AG04450 (cell line): ENCODE results near the gene NT5DC3. TPM values are rescaled to one million over a fixed set of nuclear protein-coding genes. Genes with fewer than 3 reads are reported as not detected.

ENCODE experiments used
- CTCF ChIA-PET: fragments of 300-600, 350-600 bp; formaldehyde crosslinking; extraction: SDS; loops from one replicate; lab custom pipeline; 2022; ENCODE audit warnings: antibody characterized with exemption, inconsistent platforms; lab: Charles Lee
- POLR2A ChIA-PET: fragments of 350-600 bp; formaldehyde crosslinking; extraction: SDS; loops from one replicate; lab custom pipeline; 2021; ENCODE audit warnings: antibody characterized with exemption, inconsistent platforms; lab: Yijun Ruan, JAX
- DNase-seq: peaks from one replicate; pipeline ENCODE4 v3.0.0-alpha.2; 2011; ENCODE audit warnings: low read depth, low spot score
- H3K27ac ChIP-seq: one replicate; pipeline ENCODE4 v1.5.1; 2012; ENCODE audit warnings: low read depth, low read length, control low read depth
- H3K27me3 ChIP-seq: one replicate; pipeline ENCODE4 v1.6.0; 2012; ENCODE audit warnings: low read length; ENCODE audit not compliant: control insufficient read depth, insufficient read depth
- H3K4me3 ChIP-seq: 2 replicates; pipeline ENCODE4 v1.5.1; 2011; ENCODE audit warnings: mild to moderate bottlenecking, low read depth, low read length, control low read depth
- H3K9me3 ChIP-seq: 2 replicates; pipeline ENCODE4 v1.5.1; 2012; ENCODE audit warnings: low read length; ENCODE audit not compliant: control insufficient read depth, insufficient read depth
- CTCF ChIP-seq: IDR thresholded peaks from 2 replicates; pipeline ENCODE4 v1.5.1; 2011; ENCODE audit warnings: low read depth, low read length, control low read depth, inconsistent platforms
- polyA minus RNA-seq: library from RNA; depleted of rRNA, polyadenylated mRNA; stranded (reverse); fragments of >200 nt; gene quantifications from 2 replicates; pipeline ENCODE4 v1.2.3, GENCODE V29; 2011; rRNA and poly(A)+ RNA removed
- polyA plus RNA-seq: library from polyadenylated mRNA; depleted of rRNA; stranded (reverse); fragments of >200 nt; gene quantifications from 2 replicates; pipeline ENCODE4 v1.2.3, GENCODE V29; 2011; rRNA removed

The NT5DC3 gene
- polyA plus RNA-seq (2.8 and 3.4 TPM in 2 replicates), polyA minus RNA-seq (7.0 and 9.5 TPM in 2 replicates)

GRCh38 chr12:103840876-103841689 lies at the start of gene NT5DC3:
NT5DC3 (minus strand) TSS chr12:103841234; CDS start chr12:103841156, 78 bp downstream.
- Histone ChIP-seq H3K27ac (no peak within 1 kb of the TSS), H3K4me3 (peak within 1 kb of the TSS; percentile 73), H3K27me3 (no peaks in the 10 kb centered on the region), H3K9me3 (peaks cover 3% of the 10 kb centered on the region; the same call in 1 of the 2 replicates)
- ChIA-PET POLR2A (interaction anchor here (0.9 to 2.1 kb wide), 8 partner anchors 11 to 88 kb away, joined by 3 to 9 read pairs (median 4); no protein-coding TSS in a partner anchor), CTCF (interaction anchor here (1.1 to 1.6 kb wide), 2 partner anchors 28 to 29 kb away, joined by 3 to 12 read pairs; no protein-coding TSS in a partner anchor)
- peak; percentile 47 for DNase-seq
- no peak for TF ChIP-seq CTCF

GRCh38 chr12:103887738-103888137 lies 46.7 kb upstream of the NT5DC3 start:
- no peak overlapping the region for H3K27ac ChIP-seq
- no peak for DNase-seq
- no peaks in the 10 kb centered on the region for H3K9me3 ChIP-seq
- CTCF ChIA-PET: interaction anchor here (0.5 to 1.6 kb wide), 4 partner anchors 28 to 221 kb away, joined by 3 to 7 read pairs (median 4); no protein-coding TSS in a partner anchor
- no peaks in the 10 kb centered on the region for H3K27me3 ChIP-seq
- TF ChIP-seq CTCF: no peak
- H3K4me3 ChIP-seq: no peak overlapping the region
- POLR2A ChIA-PET: no interaction called here

GRCh38 chr12:103886195-103886797 lies 45.3 kb upstream of the NT5DC3 start:
- no peak for DNase-seq
- no peak for TF ChIP-seq CTCF
- CTCF ChIA-PET: interaction anchor here (1.3 to 1.6 kb wide), 2 partner anchors 223 kb away, joined by 4 to 7 read pairs; no protein-coding TSS in a partner anchor

GRCh38 chr12:103884316-103884715 lies 43.3 kb upstream of the NT5DC3 start:
- peak; percentile 45 for DNase-seq
- ChIA-PET POLR2A (interaction anchor here (1.0 kb wide), 1 partner anchor 45 kb away, joined by 6 read pairs; the partner anchor contains the start of gene HSP90B1), CTCF (interaction anchor here (0.7 to 1.8 kb wide), 13 partner anchors 10 to 232 kb away, joined by 3 to 16 read pairs (median 4); partner anchors contain the start of genes HSP90B1 and TDG)
- Histone ChIP-seq H3K9me3 (no peaks in the 10 kb centered on the region), H3K4me3 (no peak overlapping the region), H3K27me3 (no peaks in the 10 kb centered on the region), H3K27ac (no peak overlapping the region)
- TF ChIP-seq CTCF: peak; percentile 63

More at GRCh38 chr12:103886195-103886797, 45.3 kb upstream of the NT5DC3 start:
- Histone ChIP-seq H3K27me3 (no peaks in the 10 kb centered on the region), H3K27ac (no peak overlapping the region), H3K4me3 (no peak overlapping the region), H3K9me3 (no peaks in the 10 kb centered on the region)
- POLR2A ChIA-PET: interaction anchor here (0.7 kb wide), 1 partner anchor 68 kb away, joined by 6 read pairs; no protein-coding TSS in a partner anchor
